Measurements from ENCODE around the gene TYW3.
"Not testable (repeated sequence)": the region's sequence is repeated elsewhere in the genome, so short reads cannot be mapped to it uniquely, and the experiment has no call there.

TYW3 gene

DNA sequence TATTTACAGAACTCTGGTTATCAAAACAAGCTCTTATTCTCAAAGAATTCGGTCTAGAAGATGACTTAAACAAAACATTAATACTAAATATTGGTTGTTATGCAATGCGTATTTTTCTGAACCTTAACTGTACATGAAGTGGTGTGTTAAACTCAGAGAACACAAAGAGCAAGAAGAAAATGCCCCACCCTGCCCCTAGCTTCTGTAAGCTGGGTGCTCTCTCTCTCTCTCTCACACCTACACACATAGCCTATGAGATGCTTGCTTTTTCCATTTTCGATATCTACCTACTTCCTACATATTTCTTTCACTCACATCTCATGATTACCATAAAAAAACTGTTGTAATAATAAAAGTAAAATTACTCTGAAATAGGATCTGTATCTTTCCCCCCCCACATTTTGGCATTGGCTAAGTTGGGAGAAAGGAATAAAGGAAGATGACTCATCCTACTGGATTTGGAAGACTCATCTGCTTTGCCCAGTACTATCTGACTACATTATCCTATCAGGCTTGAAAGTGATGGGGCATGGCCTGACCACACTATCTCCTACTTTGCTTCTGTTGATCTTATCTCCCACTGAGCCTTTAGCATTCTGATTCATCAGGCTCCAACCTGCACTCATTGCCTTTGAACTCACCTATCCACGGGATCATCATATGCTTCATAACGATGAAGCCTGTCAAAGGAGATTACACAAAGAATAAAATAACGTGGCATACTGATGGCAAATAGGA is 3.0 kb upstream of the TYW3 start:
- no peaks in the 10 kb centered on the region for H3K27me3 ChIP-seq
- peaks cover 20% of the 10 kb centered on the region for H3K36me3 ChIP-seq
- H3K27ac ChIP-seq: no peak overlapping the region
- no peaks in the 10 kb centered on the region for H4K20me1 ChIP-seq
- TF ChIP-seq Cebpa-rat (IDR thresholded peaks at IDR 0.05): no peak
- H3K4me2 ChIP-seq: no peak overlapping the region
- H3K9ac ChIP-seq: no peak overlapping the region
- H3K9me3 ChIP-seq: peaks cover 27% of the 10 kb centered on the region
- no peak overlapping the region for H3K4me3 ChIP-seq
- peaks cover 23% of the 10 kb centered on the region for H3K4me1 ChIP-seq

DNA sequence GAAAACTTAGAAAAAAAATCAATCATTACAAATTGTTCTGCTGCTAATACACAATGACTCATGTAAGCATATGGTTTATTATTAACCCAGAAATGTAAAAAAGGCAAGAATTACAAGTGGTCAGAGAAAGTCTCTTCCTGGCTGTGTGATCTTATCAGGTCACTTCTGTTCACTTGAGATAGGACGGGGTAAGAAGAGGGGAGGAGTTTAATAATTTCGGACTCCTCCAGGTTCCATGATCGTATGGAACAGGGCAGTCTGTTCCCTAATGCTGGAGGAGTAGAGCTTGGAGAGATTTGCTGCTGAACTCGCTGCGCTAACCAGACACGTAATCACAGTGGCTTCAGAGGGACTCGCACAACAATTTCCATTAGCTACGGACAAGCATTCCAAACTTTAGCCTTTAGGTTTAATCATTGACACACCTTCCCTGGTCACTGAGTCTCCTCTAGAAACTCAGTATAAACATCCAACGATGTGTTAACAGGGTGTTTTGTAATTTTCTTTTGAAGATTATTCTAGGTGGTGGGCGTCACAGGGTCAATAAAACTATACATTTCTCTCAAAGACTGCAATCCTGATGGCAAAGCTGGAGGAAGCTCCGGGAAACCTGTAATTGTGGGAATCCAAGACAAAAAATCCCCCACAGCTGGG is 1.4 kb upstream of the TYW3 start:
- Histone ChIP-seq H3K4me2 (peak overlapping the region; percentile 88), H3K27me3 (no peaks in the 10 kb centered on the region), H3K4me3 (no peak overlapping the region), H3K36me3 (peaks cover 5% of the 10 kb centered on the region), H3K4me1 (peaks cover 26% of the 10 kb centered on the region), H4K20me1 (no peaks in the 10 kb centered on the region), H3K9ac (no peak overlapping the region), H3K27ac (no peak overlapping the region), H3K9me3 (peaks cover 11% of the 10 kb centered on the region)
- no peak for TF ChIP-seq Cebpa-rat (IDR thresholded peaks at IDR 0.05)

DNA sequence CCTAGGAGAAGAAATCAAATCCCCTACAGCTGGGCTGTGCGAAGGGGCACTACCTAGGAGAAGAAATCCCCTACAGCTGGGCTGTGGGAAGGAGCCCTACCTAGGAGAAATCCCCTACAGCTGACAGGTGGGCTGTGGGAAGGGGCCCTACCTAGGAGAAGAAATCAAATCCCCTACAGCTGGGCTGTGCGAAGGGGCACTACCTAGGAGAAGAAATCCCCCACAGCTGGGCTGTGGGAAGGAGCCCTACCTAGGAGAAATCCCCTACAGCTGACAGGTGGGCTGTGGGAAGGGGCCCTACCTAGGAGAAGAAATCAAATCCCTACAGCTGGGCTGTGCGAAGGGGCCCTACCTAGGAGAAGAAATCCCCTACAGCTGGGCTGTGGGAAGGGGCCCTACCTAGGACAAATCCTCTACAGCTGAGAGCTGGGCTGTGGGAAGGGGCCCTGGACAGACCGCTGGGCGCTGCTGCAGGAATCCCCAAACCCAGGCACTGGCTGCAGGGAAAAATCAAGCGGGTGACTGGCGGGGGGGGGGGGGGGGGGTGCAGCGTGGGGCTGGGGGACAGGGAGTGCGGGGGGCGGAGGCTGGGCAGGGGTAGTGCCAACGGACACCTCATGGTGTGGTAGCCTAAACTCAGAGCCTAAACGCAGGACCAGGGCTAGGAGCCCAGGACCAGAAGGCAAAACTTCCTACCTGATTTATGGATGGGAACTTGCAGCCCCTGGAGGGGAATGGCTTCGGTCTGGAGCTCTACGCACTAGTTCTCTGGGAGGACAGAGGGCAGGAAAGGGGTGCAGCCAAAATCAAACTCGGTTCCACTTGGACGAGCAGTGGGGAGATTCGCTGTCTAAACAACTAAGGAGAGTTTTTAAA is 643 bp upstream of the TYW3 start:
- not testable (repeated sequence) for H4K20me1 ChIP-seq, H3K9me3 ChIP-seq, H3K36me3 ChIP-seq, H3K27me3 ChIP-seq
- Histone ChIP-seq H3K27ac (peak overlapping the region; percentile 92), H3K4me3 (peak overlapping the region; percentile 85), H3K4me2 (peak overlapping the region; percentile 88), H3K4me1 (peaks cover 26% of the 10 kb centered on the region), H3K9ac (peak overlapping the region; percentile 92)

DNA sequence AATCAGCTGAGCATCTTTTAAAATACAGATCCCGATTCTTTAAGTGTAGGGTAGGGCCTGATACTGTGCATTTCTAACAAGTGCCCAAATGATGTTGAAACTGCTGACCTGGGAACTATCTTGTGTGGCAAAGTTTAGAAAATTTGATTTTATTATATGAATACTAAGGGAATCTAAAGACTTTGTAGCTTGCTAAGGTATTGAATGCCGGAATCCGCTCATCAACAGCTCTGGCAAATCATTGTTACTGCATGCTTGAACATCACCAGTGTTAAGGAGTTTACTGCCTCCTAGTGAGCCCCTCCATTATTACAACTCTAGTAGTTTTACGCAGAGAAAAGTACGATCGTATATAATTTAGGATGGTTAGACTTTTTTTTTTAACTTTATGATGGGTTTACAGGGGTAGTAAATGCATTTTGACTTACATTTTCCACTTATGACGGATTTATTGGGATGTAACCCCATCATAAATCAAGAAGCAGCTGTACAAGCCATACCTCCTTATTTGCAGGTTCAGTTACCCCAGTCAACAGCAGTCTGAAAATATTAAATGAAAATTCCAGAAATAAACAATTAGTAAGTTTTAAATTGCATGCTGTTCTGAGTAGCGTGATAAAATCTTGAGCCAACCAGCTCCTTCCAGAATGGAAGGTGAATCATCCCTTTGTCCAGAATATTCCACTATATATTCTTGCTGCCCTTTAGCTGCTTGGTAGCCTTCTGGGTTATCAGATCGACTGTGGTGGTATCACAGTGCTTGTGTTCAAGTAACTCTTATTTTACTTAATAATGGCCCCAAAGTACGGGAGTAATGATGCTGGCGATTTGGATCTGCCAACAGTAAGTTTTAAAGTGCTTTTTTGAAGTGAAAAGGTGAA is 892 bp downstream of the TYW3 start:
- TF ChIP-seq Cebpa-rat (IDR thresholded peaks at IDR 0.05): no peak

DNA sequence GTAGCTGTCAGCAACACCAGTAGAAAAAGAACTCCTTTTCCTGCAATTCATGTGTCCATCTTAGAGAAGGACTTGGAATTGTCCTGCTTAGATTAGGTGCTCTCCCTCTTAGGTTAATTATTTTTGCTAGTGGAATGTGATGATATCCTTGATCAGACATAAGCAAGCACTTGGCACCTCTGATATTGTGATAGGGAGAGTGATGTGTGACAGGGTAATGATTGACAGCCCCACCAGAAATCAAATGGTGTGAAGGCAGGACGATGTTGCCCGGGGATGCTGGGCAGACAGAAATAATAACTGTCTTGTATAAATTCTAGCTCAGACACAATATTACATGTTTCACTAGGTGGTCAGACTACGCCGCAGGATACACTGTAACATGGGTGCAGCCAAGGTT is 4.4 kb downstream of the TYW3 start:
- H3K27me3 ChIP-seq: no peaks in the 10 kb centered on the region
- peaks cover 15% of the 10 kb centered on the region for H3K4me1 ChIP-seq
- H4K20me1 ChIP-seq: no peaks in the 10 kb centered on the region
- H3K4me2 ChIP-seq: no peak overlapping the region
- H3K4me3 ChIP-seq: no peak overlapping the region
- no peak for TF ChIP-seq Cebpa-rat (IDR thresholded peaks at IDR 0.05)
- no peak overlapping the region for H3K27ac ChIP-seq
- H3K9me3 ChIP-seq: peaks cover 31% of the 10 kb centered on the region
- peaks cover 56% of the 10 kb centered on the region for H3K36me3 ChIP-seq
- H3K9ac ChIP-seq: no peak overlapping the region

More for the DNA sequence above, 892 bp downstream of the TYW3 start:
- Histone ChIP-seq H3K4me1 (peaks cover 26% of the 10 kb centered on the region), H3K27ac (peak overlapping the region; percentile 92), H3K4me3 (peak overlapping the region; percentile 85), H3K27me3 (no peaks in the 10 kb centered on the region), H3K9me3 (no peaks in the 10 kb centered on the region; the same call in 1 of the 2 replicates), H4K20me1 (no peaks in the 10 kb centered on the region), H3K4me2 (peak overlapping the region; percentile 88), H3K9ac (peak overlapping the region; percentile 92), H3K36me3 (peaks cover 22% of the 10 kb centered on the region)

DNA sequence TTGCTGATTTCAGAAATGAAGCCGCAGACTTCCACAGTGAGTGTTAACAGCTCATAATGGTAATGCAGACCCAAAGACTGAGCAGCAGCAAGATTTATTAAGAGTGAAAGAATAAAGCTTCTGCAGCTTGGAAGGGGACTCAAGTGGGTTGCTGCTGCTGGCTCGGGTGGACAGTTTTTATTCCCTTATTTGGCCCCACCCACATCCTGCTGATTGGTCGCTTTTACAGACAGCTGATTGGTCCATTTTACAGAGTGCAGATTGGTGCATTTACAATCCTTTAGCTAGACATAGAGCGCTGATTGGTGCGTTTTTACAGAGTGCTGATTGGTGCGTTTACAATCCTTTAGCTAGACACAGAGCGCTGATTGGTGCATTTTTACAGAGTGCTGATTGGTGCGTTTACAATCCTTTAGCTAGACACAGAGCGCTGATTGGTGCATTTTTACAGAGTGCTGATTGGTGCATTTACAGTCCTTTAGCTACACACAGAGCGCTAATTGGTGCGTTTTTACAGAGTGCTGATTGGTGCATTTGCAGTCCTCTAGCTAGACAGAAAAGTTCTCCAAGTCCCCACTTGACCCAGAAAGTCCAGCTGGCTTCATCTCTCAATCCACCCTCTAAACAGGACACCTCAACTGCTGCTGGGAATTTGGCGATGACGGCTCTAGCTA is 7.5 kb downstream of the TYW3 start:
- not testable (repeated sequence) for H3K4me3 ChIP-seq, H3K27ac ChIP-seq, H3K27me3 ChIP-seq, H3K9ac ChIP-seq, H4K20me1 ChIP-seq, H3K4me1 ChIP-seq, H3K4me2 ChIP-seq
- Histone ChIP-seq H3K36me3 (peaks cover 87% of the 10 kb centered on the region), H3K9me3 (peaks cover 62% of the 10 kb centered on the region)

DNA sequence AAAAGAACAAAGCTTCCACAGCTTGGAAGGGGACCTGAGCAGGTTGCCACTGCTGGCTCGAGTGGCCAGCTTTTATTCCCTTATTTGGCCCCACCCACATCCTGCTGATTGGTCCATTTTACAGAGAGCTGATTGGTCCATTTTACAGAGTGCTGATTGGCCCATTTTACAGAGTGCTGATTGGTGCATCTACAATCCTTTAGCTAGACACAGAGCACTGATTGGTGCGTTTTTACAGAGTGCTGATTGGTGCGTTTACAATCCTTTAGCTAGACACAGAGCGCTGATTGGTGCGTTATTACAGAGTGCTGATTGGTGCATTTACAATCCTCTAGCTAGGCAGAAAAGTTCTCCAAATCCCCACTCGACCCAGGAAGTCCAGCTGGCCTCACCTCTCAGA is 12.3 kb downstream of the TYW3 start:
- H3K4me1 ChIP-seq, H3K4me2 ChIP-seq, H3K27ac ChIP-seq, H3K9ac ChIP-seq, H3K27me3 ChIP-seq, H4K20me1 ChIP-seq, H3K4me3 ChIP-seq: not testable (repeated sequence)
- H3K36me3 ChIP-seq: peaks cover 88% of the 10 kb centered on the region
- H3K9me3 ChIP-seq: peaks cover 53% of the 10 kb centered on the region

DNA sequence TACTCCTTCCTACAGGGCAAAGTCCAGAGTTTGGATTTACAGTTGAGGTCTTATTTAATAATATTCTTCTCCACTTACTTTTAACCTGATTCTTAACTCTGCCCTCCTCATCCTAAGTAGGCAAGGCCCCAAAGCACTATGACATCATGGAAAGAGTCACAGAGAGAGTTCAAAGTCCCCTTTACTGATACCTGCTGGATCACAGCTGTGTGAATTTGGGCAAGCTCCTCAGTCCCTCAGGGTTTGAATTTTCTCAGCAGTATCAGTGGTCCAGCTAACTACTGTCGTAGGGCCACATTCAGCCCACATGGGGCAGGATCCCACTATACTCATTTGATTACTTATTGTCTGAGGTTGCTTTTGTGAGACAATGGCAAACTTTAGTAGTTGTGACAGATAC is 16.0 kb downstream of the TYW3 start:
- Histone ChIP-seq H3K4me2 (no peak overlapping the region), H3K27me3 (no peaks in the 10 kb centered on the region), H3K9me3 (peaks cover 18% of the 10 kb centered on the region), H4K20me1 (no peaks in the 10 kb centered on the region), H3K4me1 (no peaks in the 10 kb centered on the region), H3K27ac (no peak overlapping the region), H3K36me3 (peaks cover 88% of the 10 kb centered on the region), H3K4me3 (no peak overlapping the region), H3K9ac (no peak overlapping the region)
- no peak for TF ChIP-seq Cebpa-rat (IDR thresholded peaks at IDR 0.05)

DNA sequence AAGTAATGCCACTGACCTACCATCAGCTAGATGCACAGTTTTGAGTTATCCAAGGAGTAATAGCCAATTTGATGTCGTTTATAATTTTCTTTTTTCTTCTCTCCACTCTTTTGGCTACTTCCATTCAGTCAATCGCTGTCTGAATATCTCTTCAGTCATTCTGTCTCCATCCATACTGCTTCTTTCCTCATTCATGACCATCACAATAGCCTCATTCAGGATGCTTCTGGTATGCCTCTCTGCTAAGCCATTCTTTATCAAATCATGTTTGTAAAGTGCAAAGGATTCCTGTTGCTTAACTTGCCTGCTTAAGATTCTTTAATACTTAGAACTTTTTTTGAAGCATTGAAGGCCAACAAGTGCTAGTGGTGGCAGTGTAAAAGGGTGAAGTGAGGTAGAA is 20.2 kb downstream of the TYW3 start:
- Histone ChIP-seq H3K27me3 (no peaks in the 10 kb centered on the region), H3K27ac (no peak overlapping the region), H3K36me3 (peaks cover 97% of the 10 kb centered on the region), H3K4me2 (no peak overlapping the region), H3K9ac (no peak overlapping the region), H3K4me1 (no peaks in the 10 kb centered on the region), H3K4me3 (no peak overlapping the region), H3K9me3 (peaks cover 28% of the 10 kb centered on the region), H4K20me1 (no peaks in the 10 kb centered on the region)
- TF ChIP-seq Cebpa-rat (IDR thresholded peaks at IDR 0.05): no peak
